Activated effector memory CD4-positive, alpha-beta T cell treated with anti-CD3 and anti-CD28 coated beads, Interleukin-2, amount 50 U/mL, for 16 hours (primary cell): ENCODE results near the gene CBARP.

Experiments
- DNase-seq: peaks from one replicate; pipeline ENCODE4 v3.0.0-alpha.2; 2020

CBARP gene

GRCh38 chr19:1237754-1238368, at the start of gene CBARP:
Gene CBARP, minus strand, starts transcription at chr19:1238005. Its CDS starts 1,905 bp downstream, at chr19:1236100.
- peak; percentile 74 for DNase-seq

GRCh38 chr19:1286487-1287353, 48.9 kb upstream of the CBARP start:
- DNase-seq = no peak

GRCh38 chr19:1285737-1286360, 48.0 kb upstream of the CBARP start, which contains the start of gene EFNA2:
Gene EFNA2, plus strand, starts transcription at chr19:1285873. Its CDS starts 296 bp downstream, at chr19:1286169.
- no peak for DNase-seq

GRCh38 chr19:1284979-1285736, 47.4 kb upstream of the CBARP start:
- no peak for DNase-seq

GRCh38 chr19:1284293-1284978, 46.6 kb upstream of the CBARP start:
- DNase-seq = no peak

- DNase-seq = no peak
Observed at GRCh38 chr19:1283917-1284292, 46.1 kb upstream of the CBARP start.

- no peak for DNase-seq
Observed at GRCh38 chr19:1283207-1283916, 45.6 kb upstream of the CBARP start.

- DNase-seq = no peak
Observed at GRCh38 chr19:1282588-1283206, 44.9 kb upstream of the CBARP start.

GRCh38 chr19:1281569-1282287, 43.9 kb upstream of the CBARP start:
- DNase-seq = no peak

GRCh38 chr19:1280636-1281568, 43.1 kb upstream of the CBARP start:
- no peak for DNase-seq

- peak; percentile 91 for DNase-seq
Observed at GRCh38 chr19:1279782-1280341, 42.1 kb upstream of the CBARP start.

- DNase-seq = no peak
Observed at GRCh38 chr19:1278713-1279660, 41.2 kb upstream of the CBARP start.

GRCh38 chr19:1278074-1278473, 40.3 kb upstream of the CBARP start:
- DNase-seq = no peak

- no peak for DNase-seq
Observed at GRCh38 chr19:1277061-1277460, 39.3 kb upstream of the CBARP start.

GRCh38 chr19:1276628-1277022, 38.8 kb upstream of the CBARP start:
- DNase-seq = peak; percentile 76

GRCh38 chr19:1275976-1276627, 38.3 kb upstream of the CBARP start:
- DNase-seq = no peak

GRCh38 chr19:1275260-1275975, 37.6 kb upstream of the CBARP start, which contains the start of gene FAM174C:
Gene FAM174C, plus strand, starts transcription at chr19:1275530. Its CDS starts 20 bp downstream, at chr19:1275550.
- DNase-seq = peak; percentile 99
